Common myeloid progenitor, CD34-positive (primary cell): ENCODE results near the gene CABCOCO1.
"Not testable (repeated sequence)": the region's sequence is repeated elsewhere in the genome, so short reads cannot be mapped to it uniquely, and the experiment has no call there.

Experiments
- CTCF ChIA-PET: fragments of 350-600 bp; sonication (Branson Sonifier 250); formaldehyde crosslinking; loops from one replicate; lab custom pipeline; 2021; ENCODE audit warnings: antibody characterized with exemption; lab: Charles Lee
- POLR2A ChIA-PET: fragments of 350-600 bp; sonication (Branson Sonifier 250); formaldehyde crosslinking; loops from one replicate; lab custom pipeline; 2021; ENCODE audit warnings: antibody characterized with exemption; lab: Charles Lee
- DNase-seq, 3 donors: peaks; one replicate each; pipeline versions ENCODE4 v3.0.0 to v3.0.0-alpha.2; 2013
- H3K27ac ChIP-seq, 2 experiments: 1 replicate in 1 of 2; 2 replicates in 1 of 2; pipeline ENCODE4 v1.7.0; 2013; ENCODE audit warnings: inconsistent platforms in 2 of 2, low read length in 2 of 2, mild to moderate bottlenecking in 2 of 2, low read depth in 1 of 2, moderate library complexity in 1 of 2; ENCODE audit not compliant: severe bottlenecking in 2 of 2, insufficient read depth in 1 of 2, poor library complexity in 1 of 2
- H3K27me3 ChIP-seq, 5 experiments: replicated peaks in 2 of 5; 1 replicate in 3 of 5; 2 replicates in 2 of 5; pipeline versions ENCODE4 v1.6.1 to v1.7.0; 2013; ENCODE audit warnings: low read length in 4 of 5, mild to moderate bottlenecking in 2 of 5, moderate library complexity in 2 of 5, inconsistent platforms in 1 of 5; ENCODE audit not compliant: insufficient read depth in 5 of 5, control insufficient read depth in 4 of 5
- H3K36me3 ChIP-seq, 4 experiments: 1 replicate in 2 of 4; 2 replicates in 2 of 4; pipeline versions ENCODE4 v1.6.1 to v1.7.0; 2013; ENCODE audit warnings: low read length in 3 of 4, control low read depth in 1 of 4, mild to moderate bottlenecking in 1 of 4; ENCODE audit not compliant: control insufficient read depth in 4 of 4, insufficient read depth in 4 of 4
- H3K4me1 ChIP-seq, 4 experiments: 1 replicate in 3 of 4; 2 replicates in 1 of 4; pipeline versions ENCODE4 v1.6.1 to v1.7.1; 2013; ENCODE audit warnings: low read length in 3 of 4, mild to moderate bottlenecking in 3 of 4, control low read depth in 1 of 4, inconsistent platforms in 1 of 4, moderate library complexity in 1 of 4; ENCODE audit not compliant: control insufficient read depth in 4 of 4, insufficient read depth in 4 of 4; ENCODE audit errors: control extremely low read depth in 1 of 4
- H3K4me3 ChIP-seq, 7 experiments: 1 replicate in 4 of 7; 2 replicates in 3 of 7; pipeline versions ENCODE4 v1.5.1 to v1.7.0; 2013; ENCODE audit warnings: mild to moderate bottlenecking in 7 of 7, low read length in 6 of 7, moderate library complexity in 6 of 7, inconsistent platforms in 2 of 7, low read depth in 2 of 7, control low read depth in 1 of 7; ENCODE audit not compliant: insufficient read depth in 4 of 7, control insufficient read depth in 1 of 7; ENCODE audit errors: extremely low read depth in 1 of 7
- H3K9me3 ChIP-seq, 5 experiments: 1 replicate in 4 of 5; 2 replicates in 1 of 5; pipeline versions ENCODE4 v1.6.1 to v1.7.1; 2013; ENCODE audit warnings: low read length in 4 of 5, mild to moderate bottlenecking in 2 of 5, inconsistent platforms in 1 of 5, low read depth in 1 of 5, moderate library complexity in 1 of 5; ENCODE audit not compliant: control insufficient read depth in 4 of 5, insufficient read depth in 2 of 5; ENCODE audit errors: control extremely low read depth in 1 of 5
- WGBS: methylation state at CpG from one replicate; pipeline ENCODE4 v1.1.5; 2013; ENCODE audit not compliant: insufficient coverage; 5-methylcytosine and 5-hydroxymethylcytosine counted together

CABCOCO1 gene

GRCh38 chr10:61705022-61705613 is 42.4 kb downstream of the CABCOCO1 start:
- WGBS, result no CpG with 5 or more reads among the region's 1 CpG

DNA sequence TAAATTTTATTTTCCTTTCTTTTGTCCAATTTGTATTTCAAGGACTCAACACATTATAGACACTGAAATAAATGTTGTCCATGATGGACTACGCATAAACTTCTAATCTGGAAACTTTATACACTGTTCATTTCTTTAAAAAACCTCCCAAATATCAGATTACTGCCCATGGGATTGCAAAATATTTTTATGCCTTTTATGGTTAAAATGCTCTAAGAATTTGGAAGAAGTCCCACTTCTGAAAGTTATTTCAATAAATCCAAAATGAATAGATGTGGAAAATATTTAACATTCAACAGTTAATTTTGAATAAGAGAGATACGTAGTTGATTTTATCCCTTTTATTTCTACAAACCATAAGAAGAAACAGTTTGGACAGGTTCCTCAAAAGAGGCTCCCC is 46.1 kb downstream of the CABCOCO1 start:
- 83% methylated on average over 1 of the region's 2 CpGs for WGBS
- Histone ChIP-seq H3K4me3 (no peak overlapping the region), H3K27me3 (no peaks in the 10 kb centered on the region), H3K4me1 (no peaks in the 10 kb centered on the region), H3K36me3 (no peaks in the 10 kb centered on the region), H3K9me3 (no peaks in the 10 kb centered on the region), H3K27ac (no peak overlapping the region)
- ChIA-PET CTCF (interaction anchor here (1.0 kb wide), 1 partner anchor 41 kb away, joined by 4 read pairs; no protein-coding TSS in a partner anchor), POLR2A (no interaction called here)
- no peak for DNase-seq

More at GRCh38 chr10:61705022-61705613, 42.4 kb downstream of the CABCOCO1 start:
- Histone ChIP-seq H3K36me3 (no peaks in the 10 kb centered on the region), H3K4me3 (no peak overlapping the region), H3K9me3 (no peaks in the 10 kb centered on the region), H3K27ac (no peak overlapping the region), H3K4me1 (peaks cover 0 to 2% (median 1%) of the 10 kb centered on the region in 4 experiments), H3K27me3 (no peaks in the 10 kb centered on the region)
- ChIA-PET CTCF (interaction anchor here (0.6 kb wide), 1 partner anchor 8 kb away, joined by 3 read pairs; no protein-coding TSS in a partner anchor), POLR2A (no interaction called here)
- no peak for DNase-seq

GRCh38 chr10:61712105-61712504 is 49.4 kb downstream of the CABCOCO1 start:
- CTCF ChIA-PET, H3K36me3 ChIP-seq, POLR2A ChIA-PET: not testable (repeated sequence)

DNA sequence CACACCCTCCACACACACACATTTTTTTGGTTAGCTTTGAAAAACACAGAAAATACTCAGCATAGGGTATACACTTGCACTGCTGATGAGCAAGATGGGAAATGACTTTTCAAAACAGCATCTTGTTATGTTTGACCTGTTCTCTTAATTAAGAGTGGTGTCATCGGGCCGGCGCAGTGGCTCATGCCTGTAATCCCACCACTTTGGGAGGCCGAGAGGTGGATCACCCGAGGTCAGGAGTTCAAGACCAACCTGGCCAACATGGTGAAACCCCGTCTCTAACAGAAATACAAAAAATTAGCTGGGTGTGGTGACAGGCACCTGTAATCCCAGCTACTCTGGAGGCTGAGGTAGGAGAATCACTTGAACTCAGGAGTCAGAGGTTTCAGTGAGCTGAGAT is 56.7 kb downstream of the CABCOCO1 start:
- H3K36me3 ChIP-seq, H3K4me1 ChIP-seq, H3K4me3 ChIP-seq, H3K27me3 ChIP-seq, H3K27ac ChIP-seq, DNase-seq, POLR2A ChIA-PET, H3K9me3 ChIP-seq: not testable (repeated sequence)
- 97% methylated on average over 6 of the region's 6 CpGs for WGBS
- CTCF ChIA-PET, result interaction anchor here (0.7 kb wide), 1 partner anchor 9 kb away, joined by 3 read pairs; no protein-coding TSS in a partner anchor

More at GRCh38 chr10:61712105-61712504, 49.4 kb downstream of the CABCOCO1 start:
- H3K27ac ChIP-seq, H3K4me1 ChIP-seq, H3K4me3 ChIP-seq, DNase-seq, H3K27me3 ChIP-seq, H3K9me3 ChIP-seq: not testable (repeated sequence)
- no CpG with 5 or more reads among the region's 2 CpGs for WGBS

GRCh38 chr10:61719906-61720305 is 57.2 kb downstream of the CABCOCO1 start:
- Histone ChIP-seq H3K27me3 (no peaks in the 10 kb centered on the region), H3K27ac (no peak overlapping the region), H3K9me3 (peaks cover 0 to 6% (median 0%) of the 10 kb centered on the region in 5 experiments), H3K4me3 (no peak overlapping the region), H3K4me1 (no peaks in the 10 kb centered on the region), H3K36me3 (no peaks in the 10 kb centered on the region)
- POLR2A ChIA-PET, result no interaction called here
- DNase-seq, result no peak
- CTCF ChIA-PET, result interaction anchor here (0.7 kb wide), 1 partner anchor 8 kb away, joined by 3 read pairs; no protein-coding TSS in a partner anchor
- no CpG with 5 or more reads among the region's 3 CpGs for WGBS

- CTCF ChIA-PET, result no interaction called here
- no peak overlapping the region for H3K27ac ChIP-seq
- H3K36me3 ChIP-seq, result no peaks in the 10 kb centered on the region
- POLR2A ChIA-PET, result no interaction called here
- peaks cover 0 to 4% (median 0%) of the 10 kb centered on the region in 5 experiments for H3K9me3 ChIP-seq
- no peaks in the 10 kb centered on the region for H3K27me3 ChIP-seq
- no peak for DNase-seq
- 100% methylated on average over 1 of the region's 4 CpGs for WGBS
- no peaks in the 10 kb centered on the region for H3K4me1 ChIP-seq
- H3K4me3 ChIP-seq, result no peak overlapping the region
These were observed 58.7 kb downstream of the CABCOCO1 start for GRCh38 chr10:61721431-61721830.

- WGBS, result 93% methylated on average over 2 of the region's 2 CpGs
- H3K9me3 ChIP-seq, H3K36me3 ChIP-seq, DNase-seq, H3K4me3 ChIP-seq, POLR2A ChIA-PET, H3K27me3 ChIP-seq, H3K27ac ChIP-seq, H3K4me1 ChIP-seq, CTCF ChIA-PET: not testable (repeated sequence)
These were observed 62.5 kb downstream of the CABCOCO1 start for GRCh38 chr10:61725221-61725620.
